DOHH2 (cell line): ENCODE data around the gene STK36.

ENCODE experiments used
- H3F3A ChIP-seq: fragments of 200-600 bp; sonication (generic), shearing (Covaris generic); 2 replicates; pipeline ENCODE4 v1.6.0; 2016; ENCODE audit warnings: antibody characterized with exemption, mild to moderate bottlenecking; ENCODE audit not compliant: control insufficient read depth, insufficient read depth
- H3K27ac ChIP-seq: fragments of 200-600 bp; sonication (generic); 2 replicates; pipeline ENCODE4 v1.5.1; 2014; ENCODE audit warnings: low read depth, mild to moderate bottlenecking, low read length, moderate library complexity
- H3K27me3 ChIP-seq: fragments of 200-600 bp; sonication (generic); 2 replicates; pipeline ENCODE4 v1.6.1; 2014; ENCODE audit warnings: mild to moderate bottlenecking, low read length, mixed read lengths; ENCODE audit not compliant: control insufficient read depth
- H3K36me3 ChIP-seq: fragments of 200-600 bp; sonication (generic); 2 replicates; pipeline ENCODE4 v1.6.1; 2014; ENCODE audit warnings: mild to moderate bottlenecking, low read length, moderate library complexity, mixed read lengths; ENCODE audit not compliant: control insufficient read depth
- H3K4me1 ChIP-seq: fragments of 200-600 bp; sonication (generic); 2 replicates; pipeline ENCODE4 v1.6.1; 2014; ENCODE audit warnings: mild to moderate bottlenecking, low read length, mixed read lengths; ENCODE audit not compliant: control insufficient read depth
- H3K4me2 ChIP-seq: fragments of 200-600 bp; sonication (generic); 2 replicates; pipeline ENCODE4 v1.6.0; 2014; ENCODE audit warnings: mild to moderate bottlenecking, low read length, moderate library complexity
- H3K4me3 ChIP-seq: fragments of 200-600 bp; sonication (generic); 2 replicates; pipeline ENCODE4 v1.5.1; 2014; ENCODE audit warnings: mild to moderate bottlenecking, low read length, mixed read lengths
- H3K79me2 ChIP-seq: fragments of 200-600 bp; sonication (generic); 2 replicates; pipeline ENCODE4 v1.6.1; 2014; ENCODE audit warnings: mild to moderate bottlenecking, low read length, mixed read lengths; ENCODE audit not compliant: control insufficient read depth
- H3K9me2 ChIP-seq: fragments of 200-600 bp; sonication (generic); replicated peaks from 2 replicates; pipeline ENCODE4 v1.6.1; 2014; ENCODE audit warnings: mild to moderate bottlenecking, low read length, mixed read lengths; ENCODE audit not compliant: control insufficient read depth
- H3K9me3 ChIP-seq: fragments of 200-600 bp; sonication (generic); 2 replicates; pipeline ENCODE4 v1.6.1; 2014; ENCODE audit warnings: antibody characterized with exemption, low read length, mixed read lengths; ENCODE audit not compliant: control insufficient read depth, insufficient read depth
- H4K20me1 ChIP-seq: fragments of 200-600 bp; sonication (generic); 2 replicates; pipeline ENCODE4 v1.6.0; 2014; ENCODE audit warnings: low read depth, mild to moderate bottlenecking, antibody characterized with exemption, low read length, moderate library complexity; ENCODE audit not compliant: control insufficient read depth, insufficient read depth
- EZH2phosphoT487 ChIP-seq: fragments of 200-600 bp; sonication (generic); IDR thresholded peaks from 2 replicates; pipeline ENCODE4 v1.6.1; 2017; ENCODE audit warnings: borderline replicate concordance, mild to moderate bottlenecking, antibody characterized with exemption, low read length, moderate library complexity, mixed read lengths
- TF ChIP-seq, protein P1 (sequence below): fragments of 200-600 bp; sonication (generic); IDR thresholded peaks from one replicate; pipeline ENCODE4 v1.5.1; 2014; ENCODE audit warnings: antibody characterized with exemption, mild to moderate bottlenecking, low read depth, low read length; ENCODE audit not compliant: poor library complexity, severe bottlenecking

STK36 gene

DNA sequence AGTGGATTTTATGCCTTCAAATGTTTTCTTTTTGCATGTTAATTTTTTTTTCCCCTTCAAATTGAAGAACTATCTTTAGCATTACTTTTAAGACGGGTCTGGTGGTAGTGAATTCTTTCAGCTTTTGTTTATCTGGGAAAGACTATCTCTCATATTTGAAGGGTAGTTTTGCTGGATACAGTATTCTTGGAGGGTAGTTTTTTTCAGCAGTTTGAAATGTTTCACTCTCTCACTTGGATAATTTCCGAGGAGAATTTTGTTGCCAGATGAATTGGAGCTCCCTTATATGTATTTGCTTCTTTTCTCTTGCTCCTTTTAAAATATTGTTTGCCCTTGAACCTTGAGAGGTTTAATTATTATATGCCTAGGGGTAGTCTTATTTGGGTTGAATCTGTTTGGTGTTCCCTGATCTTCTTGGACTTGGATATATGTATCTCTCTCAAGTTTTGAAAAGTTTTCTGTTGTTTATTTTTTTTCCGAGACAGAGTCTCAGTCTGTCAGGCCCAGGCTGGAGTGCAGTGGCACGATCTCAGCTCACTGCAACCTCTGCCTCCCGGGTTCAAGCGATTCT is 54.2 kb downstream of the STK36 start:
- H3K27me3 ChIP-seq = no peaks in the 10 kb centered on the region
- no peaks in the 10 kb centered on the region for H3K9me2 ChIP-seq
- H3K27ac ChIP-seq = no peak overlapping the region
- H3F3A ChIP-seq = peaks cover 4% of the 10 kb centered on the region; the same call in 1 of the 2 replicates
- no peaks in the 10 kb centered on the region for H3K9me3 ChIP-seq
- TF ChIP-seq, protein P1, sequence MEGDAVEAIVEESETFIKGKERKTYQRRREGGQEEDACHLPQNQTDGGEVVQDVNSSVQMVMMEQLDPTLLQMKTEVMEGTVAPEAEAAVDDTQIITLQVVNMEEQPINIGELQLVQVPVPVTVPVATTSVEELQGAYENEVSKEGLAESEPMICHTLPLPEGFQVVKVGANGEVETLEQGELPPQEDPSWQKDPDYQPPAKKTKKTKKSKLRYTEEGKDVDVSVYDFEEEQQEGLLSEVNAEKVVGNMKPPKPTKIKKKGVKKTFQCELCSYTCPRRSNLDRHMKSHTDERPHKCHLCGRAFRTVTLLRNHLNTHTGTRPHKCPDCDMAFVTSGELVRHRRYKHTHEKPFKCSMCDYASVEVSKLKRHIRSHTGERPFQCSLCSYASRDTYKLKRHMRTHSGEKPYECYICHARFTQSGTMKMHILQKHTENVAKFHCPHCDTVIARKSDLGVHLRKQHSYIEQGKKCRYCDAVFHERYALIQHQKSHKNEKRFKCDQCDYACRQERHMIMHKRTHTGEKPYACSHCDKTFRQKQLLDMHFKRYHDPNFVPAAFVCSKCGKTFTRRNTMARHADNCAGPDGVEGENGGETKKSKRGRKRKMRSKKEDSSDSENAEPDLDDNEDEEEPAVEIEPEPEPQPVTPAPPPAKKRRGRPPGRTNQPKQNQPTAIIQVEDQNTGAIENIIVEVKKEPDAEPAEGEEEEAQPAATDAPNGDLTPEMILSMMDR = no peak
- TF ChIP-seq EZH2phosphoT487 = no peak
- H3K4me3 ChIP-seq = no peak overlapping the region
- H3K4me1 ChIP-seq = no peaks in the 10 kb centered on the region
- H3K36me3 ChIP-seq = peaks cover 11% of the 10 kb centered on the region
- peaks cover 8% of the 10 kb centered on the region; the same call in 1 of the 2 replicates for H4K20me1 ChIP-seq
- H3K4me2 ChIP-seq = no peak overlapping the region
- peaks cover 75% of the 10 kb centered on the region for H3K79me2 ChIP-seq

DNA sequence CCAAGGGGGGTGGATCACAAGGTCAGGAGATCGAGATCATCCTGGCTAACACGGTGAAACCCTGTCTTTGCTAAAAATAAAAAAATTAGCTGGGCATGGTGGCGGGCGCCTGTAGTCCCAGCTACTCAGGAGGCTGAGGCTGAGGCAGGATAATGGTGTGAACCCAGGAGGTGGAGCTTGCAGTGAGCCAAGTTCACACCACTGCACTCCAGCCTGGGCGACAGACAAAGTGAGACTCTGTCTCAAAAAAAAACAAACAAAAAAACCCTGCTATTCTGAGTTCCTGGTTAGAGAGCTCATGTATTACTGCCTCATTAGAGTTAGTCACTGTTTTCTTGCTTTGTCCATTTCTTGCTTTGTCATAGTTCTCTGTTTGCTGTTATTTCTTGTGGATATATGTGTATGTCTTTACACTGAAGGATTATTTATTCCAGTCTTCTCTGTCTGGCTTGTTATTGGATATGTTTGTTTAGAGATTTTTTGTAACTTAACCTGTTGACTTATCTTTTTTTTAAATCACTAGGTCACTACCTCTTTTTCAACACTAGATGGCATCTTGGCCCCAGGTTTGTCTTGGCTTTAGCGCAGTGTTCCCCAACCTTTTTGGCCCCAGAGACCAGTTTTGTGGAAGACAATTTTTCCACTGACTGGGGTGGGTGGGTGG is 55.7 kb downstream of the STK36 start:
- H3K4me1 ChIP-seq = no peaks in the 10 kb centered on the region
- H4K20me1 ChIP-seq = peaks cover 6% of the 10 kb centered on the region; the same call in 1 of the 2 replicates
- peaks cover 74% of the 10 kb centered on the region for H3K79me2 ChIP-seq
- no peak overlapping the region for H3K27ac ChIP-seq
- H3K27me3 ChIP-seq = no peaks in the 10 kb centered on the region
- H3K9me3 ChIP-seq = no peaks in the 10 kb centered on the region
- no peak for TF ChIP-seq EZH2phosphoT487
- TF ChIP-seq, protein P1 = peak; percentile 49
- peaks cover 22% of the 10 kb centered on the region for H3K36me3 ChIP-seq
- no peaks in the 10 kb centered on the region for H3K9me2 ChIP-seq
- H3F3A ChIP-seq = peaks cover 4% of the 10 kb centered on the region; the same call in 1 of the 2 replicates
- H3K4me3 ChIP-seq = no peak overlapping the region
- no peak overlapping the region for H3K4me2 ChIP-seq

DNA sequence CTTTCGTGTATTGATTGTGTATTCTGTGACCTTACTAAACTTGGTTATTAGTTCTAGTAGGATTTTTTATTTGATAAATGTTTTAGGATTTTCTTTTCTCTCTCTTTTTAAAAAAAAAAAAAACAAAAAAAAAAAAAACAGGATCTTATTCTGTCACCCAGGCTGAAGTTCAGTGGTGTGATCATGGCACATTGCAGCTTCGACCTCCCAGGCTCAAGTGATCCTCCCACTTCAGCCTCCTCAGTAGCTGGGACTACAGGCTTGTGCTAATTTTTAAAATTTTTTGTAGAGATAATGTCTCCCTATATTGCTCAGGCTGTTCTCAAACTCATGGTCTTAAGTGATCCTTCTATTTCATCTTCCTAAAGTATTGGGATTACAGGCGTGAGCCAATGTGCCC is 57.8 kb downstream of the STK36 start:
- Histone ChIP-seq H3K4me1 (no peaks in the 10 kb centered on the region), H3K9me3 (no peaks in the 10 kb centered on the region), H4K20me1 (no peaks in the 10 kb centered on the region), H3F3A (0 out of 2 replicates have a peak, but pooled peaks cover under 1% of the 10 kb centered on the region), H3K4me3 (no peak overlapping the region), H3K4me2 (no peak overlapping the region), H3K27ac (no peak overlapping the region), H3K9me2 (no peaks in the 10 kb centered on the region), H3K36me3 (peaks cover 22% of the 10 kb centered on the region), H3K79me2 (peaks cover 72% of the 10 kb centered on the region), H3K27me3 (no peaks in the 10 kb centered on the region)
- no peak for TF ChIP-seq EZH2phosphoT487
- TF ChIP-seq, protein P1 = no peak
